ENCODE measurements around the gene RAB4B.
"Not testable (repeated sequence)": the region's sequence is repeated elsewhere in the genome, so short reads cannot be mapped to it uniquely, and the experiment has no call there.

The RAB4B gene
- 0.97 to 1.5 reads per million in 2 donors for total RNA-seq

GRCh38 chr19:40777937-40778705, at the start of gene RAB4B:
Gene RAB4B, plus strand, starts transcription at chr19:40778247. Its CDS starts 129 bp downstream, at chr19:40778376.
- peak; percentile 100 for DNase-seq

- DNase-seq = not testable (repeated sequence)
Observed at GRCh38 chr19:40730065-40730464, 48.0 kb upstream of the RAB4B start.

- DNase-seq = not testable (repeated sequence)
Observed at GRCh38 chr19:40732304-40732703, 45.7 kb upstream of the RAB4B start.

GRCh38 chr19:40733149-40733548, 44.9 kb upstream of the RAB4B start:
- no peak for DNase-seq

GRCh38 chr19:40735013-40735771, 42.9 kb upstream of the RAB4B start:
- DNase-seq = no peak

- DNase-seq = no peak
Observed at GRCh38 chr19:40736661-40737060, 41.4 kb upstream of the RAB4B start.

GRCh38 chr19:40737102-40737644, 40.9 kb upstream of the RAB4B start:
- no peak for DNase-seq

GRCh38 chr19:40739030-40739839, 38.8 kb upstream of the RAB4B start:
- DNase-seq = no peak

GRCh38 chr19:40739871-40740703, 38.0 kb upstream of the RAB4B start:
- DNase-seq = no peak

GRCh38 chr19:40740747-40741146, 37.3 kb upstream of the RAB4B start:
- DNase-seq = no peak

GRCh38 chr19:40741527-40742390, 36.3 kb upstream of the RAB4B start:
- no peak for DNase-seq

GRCh38 chr19:40742477-40742876, 35.6 kb upstream of the RAB4B start:
- no peak for DNase-seq

GRCh38 chr19:40742886-40743285, 35.2 kb upstream of the RAB4B start:
- no peak for DNase-seq

- no peak for DNase-seq
Observed at GRCh38 chr19:40743926-40744325, 34.1 kb upstream of the RAB4B start.

- DNase-seq = no peak
Observed at GRCh38 chr19:40744554-40745401, 33.3 kb upstream of the RAB4B start.

GRCh38 chr19:40745402-40745780, 32.7 kb upstream of the RAB4B start:
- no peak for DNase-seq

GRCh38 chr19:40747536-40747935, 30.5 kb upstream of the RAB4B start:
- no peak for DNase-seq

GRCh38 chr19:40750058-40750873, 27.8 kb upstream of the RAB4B start, which contains the start of gene ACTMAP:
Gene ACTMAP, minus strand, starts transcription at chr19:40750477. Its CDS starts 674 bp downstream, at chr19:40749803.
- peak; percentile 98 for DNase-seq

Measured in T-helper 9 cell (primary cell).